ENCODE measurements around the gene KRTAP13-2. TPM values are rescaled to one million over a fixed set of nuclear protein-coding genes. Genes with fewer than 3 reads are reported as not detected.

Gene KRTAP13-2
- total and polyA plus RNA-seq, 4 donors, result not detected

DNA sequence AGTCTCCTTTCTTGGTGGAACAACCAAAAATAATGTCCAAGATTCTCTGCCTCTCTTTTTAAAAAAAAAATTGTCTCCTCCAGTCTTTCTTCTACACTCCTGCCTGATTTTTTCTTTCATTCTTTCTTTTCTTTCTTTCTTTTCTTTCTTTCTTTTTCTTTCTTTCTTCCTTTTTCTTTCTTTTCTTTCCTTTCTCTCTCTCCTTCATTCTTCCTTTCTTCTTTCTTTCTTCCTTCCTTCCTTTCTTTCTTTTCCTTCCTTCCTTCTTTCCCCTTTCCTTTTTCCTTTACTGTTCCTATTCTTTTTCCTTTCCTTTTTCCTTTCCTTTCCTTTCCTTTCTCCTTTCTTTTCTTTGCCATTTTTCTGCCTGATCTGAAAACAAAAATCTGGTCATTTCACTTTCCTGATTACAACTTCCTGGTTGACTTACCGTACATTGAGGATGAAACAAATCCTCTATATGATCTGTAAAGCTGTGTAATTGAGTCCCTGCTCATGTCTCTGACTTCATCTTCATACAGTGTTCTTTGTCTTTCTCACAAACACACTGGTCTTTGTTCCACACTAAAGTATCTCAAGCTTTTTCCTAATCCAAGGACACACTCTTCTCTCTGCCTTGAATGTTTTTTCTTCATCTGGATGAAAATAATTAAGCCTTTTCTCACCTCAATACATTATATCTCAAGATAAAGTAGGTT lies 17.6 kb downstream of the KRTAP13-2 start:
- Histone ChIP-seq H3K4me3 (no peak overlapping the region), H3K4me1 (ENCODE audit: control insufficient read depth in 5 of 5, insufficient read depth in 5 of 5, low read length in 5 of 5) (peaks cover 0 to 7% (median 0%) of the 10 kb centered on the region in 5 donors), H3K27me3 (ENCODE audit: control insufficient read depth in 3 of 3, insufficient read depth in 3 of 3, low read length in 2 of 3) (no peaks in the 10 kb centered on the region), H3K9me3 (ENCODE audit: control insufficient read depth in 4 of 4, insufficient read depth in 3 of 4, low read length in 3 of 4) (no peaks in the 10 kb centered on the region), H3K9ac (ENCODE audit: insufficient read depth in 1 of 2, low read length in 2 of 2) (no peak overlapping the region), H3K27ac (ENCODE audit: low read depth in 1 of 2, low read length in 1 of 2) (no peak overlapping the region), H3K36me3 (ENCODE audit: control insufficient read depth in 4 of 4, insufficient read depth in 4 of 4, low read length in 4 of 4) (no peaks in the 10 kb centered on the region)
- WGBS, 2 donors, result 70 to 79% methylated on average over 1 of the region's 1 CpG
- no peak for TF ChIP-seq CTCF (IDR thresholded peaks at IDR 0.05; ENCODE audit: control extremely low read depth, extremely low read depth)
- DNase-seq, result no peak
- no peak for ATAC-seq (ENCODE audit: insufficient read depth, low FRiP score)

DNA sequence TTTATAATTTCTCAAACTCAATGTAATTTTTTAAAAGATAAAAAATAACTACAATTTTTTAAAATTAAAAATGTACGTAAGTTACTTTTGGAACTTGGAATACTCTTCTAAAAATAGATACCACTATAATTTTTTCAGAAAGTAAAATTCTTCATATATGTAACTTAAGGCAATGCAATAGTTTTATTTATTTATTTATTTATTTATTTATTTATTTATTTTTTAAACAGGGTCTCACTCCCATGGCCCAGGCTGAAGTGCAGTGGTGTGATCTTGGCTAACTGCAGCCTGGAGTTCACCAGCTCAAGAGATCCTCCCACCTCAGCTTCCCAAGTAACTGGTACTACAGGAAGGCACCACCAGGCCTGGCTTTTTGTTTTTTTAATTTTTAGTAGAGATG lies 20.5 kb downstream of the KRTAP13-2 start:
- DNase-seq (no peak), ATAC-seq (ENCODE audit: insufficient read depth, low FRiP score) (no peak)

DNA sequence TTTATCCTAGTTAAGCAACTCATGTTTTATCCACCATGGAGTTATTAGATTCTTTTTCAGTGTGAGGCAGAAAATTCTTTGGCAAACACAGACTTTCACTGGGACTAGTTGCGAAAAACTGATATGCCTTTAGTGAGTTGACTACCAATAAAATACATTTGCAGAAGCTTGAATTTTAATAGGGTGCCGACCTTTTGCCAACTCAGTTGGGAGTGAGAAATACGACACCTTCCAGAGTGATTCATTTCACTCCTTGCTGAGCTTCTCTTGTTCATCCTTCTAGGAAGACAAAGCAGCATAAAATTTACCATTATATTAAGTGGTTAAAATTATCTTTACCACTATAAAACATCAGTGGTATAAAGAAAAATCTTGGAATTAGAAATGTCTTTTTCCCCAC lies 22.5 kb downstream of the KRTAP13-2 start:
- Histone ChIP-seq H3K4me1 (ENCODE audit: control insufficient read depth in 5 of 5, insufficient read depth in 5 of 5, low read length in 5 of 5) (peaks cover 0 to 7% (median 0%) of the 10 kb centered on the region in 5 donors), H3K27me3 (ENCODE audit: control insufficient read depth in 3 of 3, insufficient read depth in 3 of 3, low read length in 2 of 3) (no peaks in the 10 kb centered on the region), H3K9me3 (ENCODE audit: control insufficient read depth in 4 of 4, insufficient read depth in 3 of 4, low read length in 3 of 4) (no peaks in the 10 kb centered on the region), H3K9ac (ENCODE audit: insufficient read depth in 1 of 2, low read length in 2 of 2) (no peak overlapping the region), H3K36me3 (ENCODE audit: control insufficient read depth in 4 of 4, insufficient read depth in 4 of 4, low read length in 4 of 4) (no peaks in the 10 kb centered on the region), H3K27ac (ENCODE audit: low read depth in 1 of 2, low read length in 1 of 2) (no peak overlapping the region), H3K4me3 (no peak overlapping the region)
- whole genome bisulfite sequencing, 2 donors, result 43 to 47% methylated on average over 3 of the region's 3 CpGs
- DNase-seq (no peak), ATAC-seq (ENCODE audit: insufficient read depth, low FRiP score) (no peak)
- TF ChIP-seq CTCF (IDR thresholded peaks at IDR 0.05; ENCODE audit: control extremely low read depth, extremely low read depth), result no peak

More for the DNA sequence above, 20.5 kb downstream of the KRTAP13-2 start:
- Histone ChIP-seq H3K4me1 (ENCODE audit: control insufficient read depth in 5 of 5, insufficient read depth in 5 of 5, low read length in 5 of 5) (peaks cover 0 to 7% (median 0%) of the 10 kb centered on the region in 5 donors), H3K9ac (ENCODE audit: insufficient read depth in 1 of 2, low read length in 2 of 2) (no peak overlapping the region), H3K36me3 (ENCODE audit: control insufficient read depth in 4 of 4, insufficient read depth in 4 of 4, low read length in 4 of 4) (no peaks in the 10 kb centered on the region), H3K27me3 (ENCODE audit: control insufficient read depth in 3 of 3, insufficient read depth in 3 of 3, low read length in 2 of 3) (no peaks in the 10 kb centered on the region), H3K27ac (ENCODE audit: low read depth in 1 of 2, low read length in 1 of 2) (no peak overlapping the region), H3K4me3 (no peak overlapping the region), H3K9me3 (ENCODE audit: control insufficient read depth in 4 of 4, insufficient read depth in 3 of 4, low read length in 3 of 4) (no peaks in the 10 kb centered on the region)
- TF ChIP-seq CTCF (IDR thresholded peaks at IDR 0.05; ENCODE audit: control extremely low read depth, extremely low read depth), result no peak
- WGBS, 2 donors, result 96 to 100% methylated on average over 1 of the region's 1 CpG

DNA sequence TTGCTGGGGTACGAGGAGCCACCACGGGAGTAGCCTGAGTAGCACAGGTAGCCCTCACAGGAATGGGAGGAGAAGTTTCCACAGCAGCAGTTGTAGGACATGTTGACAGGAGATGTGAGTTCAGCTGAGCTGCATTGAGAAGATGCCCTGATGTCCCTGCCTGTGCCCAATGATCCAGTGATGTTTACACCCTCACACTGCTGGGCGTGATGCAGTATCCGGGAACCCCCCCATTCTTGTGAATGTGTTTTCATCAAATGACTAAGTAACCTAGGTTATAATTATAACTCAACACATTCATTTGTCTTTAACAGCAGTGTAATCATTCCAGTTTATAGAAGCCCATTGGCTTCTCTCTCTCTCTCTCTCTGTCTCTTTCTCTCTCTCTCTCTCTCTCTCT lies 23.6 kb downstream of the KRTAP13-2 start, which contains the start of gene KRTAP23-1:
TSS of gene KRTAP23-1 (minus strand) at position 101 of the 400 bp plus-strand sequence. CDS start at position 101, 0 bp downstream.
- Histone ChIP-seq H3K36me3 (ENCODE audit: control insufficient read depth in 4 of 4, insufficient read depth in 4 of 4, low read length in 4 of 4) (no peaks in the 10 kb centered on the region), H3K9ac (ENCODE audit: insufficient read depth in 1 of 2, low read length in 2 of 2) (no peak within 1 kb of the TSS), H3K27me3 (ENCODE audit: control insufficient read depth in 3 of 3, insufficient read depth in 3 of 3, low read length in 2 of 3) (no peaks in the 10 kb centered on the region), H3K27ac (ENCODE audit: low read depth in 1 of 2, low read length in 1 of 2) (no peak within 1 kb of the TSS), H3K9me3 (ENCODE audit: control insufficient read depth in 4 of 4, insufficient read depth in 3 of 4, low read length in 3 of 4) (no peaks in the 10 kb centered on the region), H3K4me3 (no peak within 1 kb of the TSS), H3K4me1 (ENCODE audit: control insufficient read depth in 5 of 5, insufficient read depth in 5 of 5, low read length in 5 of 5) (peaks cover 0 to 7% (median 0%) of the 10 kb centered on the region in 5 donors)
- 86 to 88% methylated on average over 4 of the region's 4 CpGs for WGBS, 2 donors
- TF ChIP-seq CTCF (IDR thresholded peaks at IDR 0.05; ENCODE audit: control extremely low read depth, extremely low read depth), result no peak
- DNase-seq, result no peak
- no peak for ATAC-seq (ENCODE audit: insufficient read depth, low FRiP score)
